Measurements from ENCODE around the gene TRAPPC2B.

DNA sequence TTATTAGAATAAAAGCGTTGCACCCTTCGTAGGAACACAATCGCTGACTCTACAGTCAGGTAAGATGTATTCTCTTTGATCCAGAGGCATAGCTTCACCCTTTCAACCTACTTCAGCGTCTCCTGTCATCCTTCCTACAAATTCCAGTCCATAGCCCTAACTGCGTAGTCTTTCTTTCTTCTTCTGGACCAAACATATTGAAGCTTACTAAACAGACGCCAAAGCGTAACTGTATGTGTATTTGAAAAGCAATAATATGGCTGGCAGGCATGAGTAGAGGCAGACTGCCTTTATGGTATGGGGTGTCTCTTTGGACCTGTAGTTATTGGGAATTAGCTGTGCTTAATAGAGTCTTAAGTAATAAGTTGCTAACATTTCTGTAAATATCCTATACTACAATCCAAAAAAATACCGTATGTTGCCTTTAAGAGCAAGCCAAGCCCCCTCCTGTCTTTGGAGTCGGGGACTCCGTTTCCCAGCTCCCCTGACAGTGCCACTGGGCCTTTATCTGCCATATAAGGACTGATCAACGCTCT lies 25.9 kb downstream of the TRAPPC2B start:
- TF ChIP-seq, protein P1, sequence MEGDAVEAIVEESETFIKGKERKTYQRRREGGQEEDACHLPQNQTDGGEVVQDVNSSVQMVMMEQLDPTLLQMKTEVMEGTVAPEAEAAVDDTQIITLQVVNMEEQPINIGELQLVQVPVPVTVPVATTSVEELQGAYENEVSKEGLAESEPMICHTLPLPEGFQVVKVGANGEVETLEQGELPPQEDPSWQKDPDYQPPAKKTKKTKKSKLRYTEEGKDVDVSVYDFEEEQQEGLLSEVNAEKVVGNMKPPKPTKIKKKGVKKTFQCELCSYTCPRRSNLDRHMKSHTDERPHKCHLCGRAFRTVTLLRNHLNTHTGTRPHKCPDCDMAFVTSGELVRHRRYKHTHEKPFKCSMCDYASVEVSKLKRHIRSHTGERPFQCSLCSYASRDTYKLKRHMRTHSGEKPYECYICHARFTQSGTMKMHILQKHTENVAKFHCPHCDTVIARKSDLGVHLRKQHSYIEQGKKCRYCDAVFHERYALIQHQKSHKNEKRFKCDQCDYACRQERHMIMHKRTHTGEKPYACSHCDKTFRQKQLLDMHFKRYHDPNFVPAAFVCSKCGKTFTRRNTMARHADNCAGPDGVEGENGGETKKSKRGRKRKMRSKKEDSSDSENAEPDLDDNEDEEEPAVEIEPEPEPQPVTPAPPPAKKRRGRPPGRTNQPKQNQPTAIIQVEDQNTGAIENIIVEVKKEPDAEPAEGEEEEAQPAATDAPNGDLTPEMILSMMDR (IDR thresholded peaks at IDR 0.05) = no peak
- no peak for TF ChIP-seq POLR2A (IDR thresholded peaks at IDR 0.05)
